CD4-positive, alpha-beta T cell treated with Interleukin-4 for 1 hour (primary cell): Measurements from ENCODE around the gene PTAR1.

Source experiments
- DNase-seq, 2 donors: peaks; one replicate each; pipeline ENCODE4 v3.0.0-alpha.2; 2020 to 2022

The PTAR1 gene

DNA sequence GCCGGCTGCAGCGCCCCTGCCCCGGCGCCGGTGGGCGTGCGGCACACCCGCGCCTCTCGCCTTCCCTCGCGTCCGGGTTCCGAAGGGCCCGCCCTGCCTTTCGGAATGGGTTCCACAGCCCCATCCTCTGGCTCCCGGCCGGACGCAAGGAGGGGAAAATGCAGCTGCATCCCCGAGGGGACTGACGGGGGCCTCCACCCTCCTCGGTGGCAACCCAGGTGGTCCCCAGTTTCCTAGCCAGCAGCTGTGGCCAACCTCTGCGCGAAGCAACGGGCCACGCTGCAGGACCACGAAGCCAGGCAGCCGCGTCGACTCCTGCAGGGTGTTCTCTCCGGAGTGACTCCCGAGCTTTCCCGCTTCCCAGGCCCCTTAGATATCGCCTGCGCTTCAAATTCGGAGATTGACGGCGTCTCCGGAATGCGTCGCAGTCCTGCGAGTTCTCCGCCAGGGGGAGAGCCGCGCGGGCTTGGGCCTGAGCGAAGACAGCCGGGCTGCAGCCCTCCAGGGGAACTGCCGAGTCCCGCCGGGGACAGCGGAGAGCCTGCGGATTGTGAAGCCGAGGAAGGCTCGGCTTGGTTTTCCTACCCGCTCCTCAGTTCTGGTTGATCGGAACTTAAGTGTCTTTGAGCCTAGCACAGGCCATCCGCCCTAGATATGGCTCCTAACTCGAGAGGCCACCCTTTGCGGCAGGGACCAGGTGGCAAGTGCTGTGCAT is 87.1 kb downstream of the PTAR1 start:
- peak; percentile 66 to 75 for DNase-seq

DNA sequence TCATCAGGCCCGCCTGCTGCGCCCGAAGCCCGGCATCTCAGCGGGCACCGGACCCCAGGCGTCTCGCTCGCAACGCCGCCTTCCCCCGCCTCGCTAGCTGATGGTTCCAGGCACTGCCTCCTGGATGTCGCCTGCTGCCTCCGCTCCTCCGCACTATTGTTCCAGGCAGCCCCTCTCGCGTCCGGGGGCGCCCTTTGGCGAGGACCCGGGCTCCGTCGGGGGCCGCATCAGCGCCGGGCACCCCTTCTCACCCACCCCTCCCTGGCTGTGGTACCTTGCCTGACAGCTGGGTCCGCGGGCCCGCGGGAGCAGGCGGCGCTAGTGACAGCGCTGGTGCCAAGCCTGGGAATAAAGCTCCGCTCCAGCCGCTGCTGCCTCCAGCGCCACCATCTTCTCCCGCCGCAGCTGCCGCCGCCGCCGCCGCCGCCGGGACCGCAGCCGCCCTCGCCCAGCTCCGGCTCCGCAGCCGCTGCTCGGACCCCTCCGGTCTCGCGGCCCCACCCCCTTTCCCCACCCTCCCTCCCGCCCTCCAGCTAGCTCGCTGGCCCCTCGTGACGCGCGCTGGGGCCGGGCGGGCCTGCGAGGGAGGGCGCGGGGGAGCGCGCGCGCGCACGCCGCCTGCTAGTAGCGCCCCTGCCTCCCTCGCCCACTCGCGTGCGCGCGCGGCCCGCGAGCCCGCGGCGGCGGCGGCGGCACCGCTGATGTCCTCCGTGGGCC is 87.8 kb downstream of the PTAR1 start, which contains the start of gene APBA1:
APBA1 (minus strand) TSS at position 493 of the 717 bp plus-strand sequence.
- peak; percentile 36 to 47 for DNase-seq

DNA sequence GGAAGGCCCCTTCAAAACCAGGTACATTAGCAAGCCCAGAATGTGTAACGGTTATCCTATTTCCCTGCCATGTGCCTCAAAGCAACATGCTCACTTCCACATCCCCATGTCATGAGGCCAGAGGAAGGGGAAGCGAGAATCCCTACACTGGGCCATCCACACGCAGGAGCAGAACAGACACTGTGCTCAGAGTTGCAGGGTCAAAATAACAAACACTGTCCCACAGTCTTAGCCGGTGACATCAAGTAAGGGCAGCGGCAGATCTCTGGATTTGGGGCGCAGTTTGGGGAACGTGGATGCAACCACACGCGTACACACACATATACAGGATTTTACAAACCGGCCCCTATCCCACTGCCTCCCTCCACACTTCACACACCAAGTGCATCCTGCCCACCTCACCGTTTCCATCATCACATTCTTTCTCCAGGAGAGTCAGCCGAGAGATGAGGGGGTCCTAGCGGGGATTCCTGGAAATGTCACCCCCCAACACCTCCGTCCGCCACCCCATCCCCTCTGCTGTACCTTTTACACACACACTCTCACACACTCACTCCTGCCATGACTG is 88.4 kb downstream of the PTAR1 start:
- DNase-seq, result no peak

DNA sequence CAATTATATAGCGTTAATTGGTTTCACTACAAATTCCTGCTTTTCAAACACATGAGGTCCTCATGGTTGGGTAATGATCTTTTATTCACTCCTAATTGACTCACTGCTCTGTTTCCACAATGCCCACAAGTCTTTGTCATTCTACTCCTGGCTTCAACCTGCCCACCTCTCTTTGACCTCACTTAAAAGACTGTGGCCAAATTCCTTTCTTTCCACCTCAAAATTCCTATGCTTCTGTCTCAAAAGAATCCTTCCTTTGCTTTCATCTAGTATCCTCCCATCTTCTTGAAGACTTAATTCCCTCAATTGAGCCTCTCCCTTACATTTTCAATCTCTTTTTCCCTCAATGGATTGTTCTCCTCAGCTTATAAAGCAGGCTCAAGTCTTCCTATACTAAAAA is 92.5 kb downstream of the PTAR1 start:
- DNase-seq, result no peak

GRCh38 chr9:69660304-69660703 is 99.5 kb downstream of the PTAR1 start:
- no peak for DNase-seq
